ENCODE results near the gene SH3D19.

DNA sequence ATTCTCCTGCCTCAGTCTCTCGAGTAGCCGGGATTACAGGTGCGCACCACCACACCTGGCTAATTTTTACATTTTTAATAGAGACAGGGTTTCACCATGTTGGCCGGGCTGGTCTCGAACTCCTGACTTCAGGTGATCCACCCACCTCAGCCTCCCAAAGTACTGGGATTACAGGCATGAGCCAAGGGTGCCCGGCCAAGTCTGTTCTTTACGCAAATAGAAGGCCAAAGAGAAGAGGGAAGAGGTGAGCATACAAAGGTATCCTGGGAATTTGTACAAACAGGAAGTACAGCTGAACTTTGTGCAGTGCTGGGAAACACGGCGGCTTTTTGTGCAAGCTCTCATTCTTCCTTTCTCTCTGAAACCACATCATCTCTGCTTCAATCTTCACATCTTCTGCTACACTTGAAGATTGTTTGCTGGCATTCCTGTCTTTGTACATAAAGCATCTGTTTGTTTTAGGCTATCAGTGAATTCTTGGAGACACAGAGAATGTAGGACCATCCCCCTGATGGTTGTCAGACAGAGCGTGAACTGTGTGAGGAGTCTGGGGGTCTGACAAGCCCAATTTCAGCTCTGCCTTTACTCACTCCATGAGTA is 120.4 kb downstream of the SH3D19 start:
- TF ChIP-seq, protein P1, sequence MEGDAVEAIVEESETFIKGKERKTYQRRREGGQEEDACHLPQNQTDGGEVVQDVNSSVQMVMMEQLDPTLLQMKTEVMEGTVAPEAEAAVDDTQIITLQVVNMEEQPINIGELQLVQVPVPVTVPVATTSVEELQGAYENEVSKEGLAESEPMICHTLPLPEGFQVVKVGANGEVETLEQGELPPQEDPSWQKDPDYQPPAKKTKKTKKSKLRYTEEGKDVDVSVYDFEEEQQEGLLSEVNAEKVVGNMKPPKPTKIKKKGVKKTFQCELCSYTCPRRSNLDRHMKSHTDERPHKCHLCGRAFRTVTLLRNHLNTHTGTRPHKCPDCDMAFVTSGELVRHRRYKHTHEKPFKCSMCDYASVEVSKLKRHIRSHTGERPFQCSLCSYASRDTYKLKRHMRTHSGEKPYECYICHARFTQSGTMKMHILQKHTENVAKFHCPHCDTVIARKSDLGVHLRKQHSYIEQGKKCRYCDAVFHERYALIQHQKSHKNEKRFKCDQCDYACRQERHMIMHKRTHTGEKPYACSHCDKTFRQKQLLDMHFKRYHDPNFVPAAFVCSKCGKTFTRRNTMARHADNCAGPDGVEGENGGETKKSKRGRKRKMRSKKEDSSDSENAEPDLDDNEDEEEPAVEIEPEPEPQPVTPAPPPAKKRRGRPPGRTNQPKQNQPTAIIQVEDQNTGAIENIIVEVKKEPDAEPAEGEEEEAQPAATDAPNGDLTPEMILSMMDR (IDR thresholded peaks at IDR 0.05): no peak
- TF ChIP-seq POLR2A (IDR thresholded peaks at IDR 0.05): peak; percentile 50
